ENCODE measurements around the gene KRT23. TPM values are rescaled to one million over a fixed set of nuclear protein-coding genes. Genes with fewer than 3 reads are reported as not detected.

KRT23 gene
- total and polyA plus RNA-seq, 2 experiments from 2014 or later, result not detected

GRCh38 chr17:40951011-40951622, 13.7 kb upstream of the KRT23 start:
- DNase-seq (ENCODE audit: low read depth in 1 of 2, low spot score in 1 of 2), result no peak
- no peaks in the 10 kb centered on the region for H3K9me3 ChIP-seq (ENCODE audit: low read depth)

GRCh38 chr17:40950176-40950575, 12.7 kb upstream of the KRT23 start:
- H3K27me3 ChIP-seq, result no peaks in the 10 kb centered on the region
- H3K4me3 ChIP-seq, result no peak overlapping the region
- H3K4me1 ChIP-seq (ENCODE audit: low read depth), result no peaks in the 10 kb centered on the region
- TF ChIP-seq CTCF (IDR thresholded peaks at IDR 0.05; ENCODE audit: low read depth, low read length), result no peak
- no peaks in the 10 kb centered on the region for H3K36me3 ChIP-seq
- H3K27ac ChIP-seq, result no peak overlapping the region
- no peak for DNase-seq (ENCODE audit: low read depth in 1 of 2, low spot score in 1 of 2)
- H3K9me3 ChIP-seq (ENCODE audit: low read depth), result no peaks in the 10 kb centered on the region

More at GRCh38 chr17:40951011-40951622, 13.7 kb upstream of the KRT23 start:
- Histone ChIP-seq H3K4me3 (no peak overlapping the region), H3K27me3 (no peaks in the 10 kb centered on the region), H3K4me1 (ENCODE audit: low read depth) (no peaks in the 10 kb centered on the region), H3K36me3 (no peaks in the 10 kb centered on the region), H3K27ac (no peak overlapping the region)
- no peak for TF ChIP-seq CTCF (IDR thresholded peaks at IDR 0.05; ENCODE audit: low read depth, low read length)

- peak in 1 of 2 donors; percentile 26 for DNase-seq (ENCODE audit: low read depth in 1 of 2, low spot score in 1 of 2)
- no peaks in the 10 kb centered on the region for H3K27me3 ChIP-seq
- H3K27ac ChIP-seq, result no peak overlapping the region
- no peaks in the 10 kb centered on the region for H3K4me1 ChIP-seq (ENCODE audit: low read depth)
- no peaks in the 10 kb centered on the region for H3K9me3 ChIP-seq (ENCODE audit: low read depth)
- TF ChIP-seq CTCF (IDR thresholded peaks at IDR 0.05; ENCODE audit: low read depth, low read length), result no peak
- H3K36me3 ChIP-seq, result no peaks in the 10 kb centered on the region
- H3K4me3 ChIP-seq, result no peak overlapping the region
Observed at GRCh38 chr17:40949418-40949817, 12.0 kb upstream of the KRT23 start.

- no peaks in the 10 kb centered on the region for H3K36me3 ChIP-seq
- H3K27me3 ChIP-seq, result no peaks in the 10 kb centered on the region
- no peak for DNase-seq (ENCODE audit: low read depth in 1 of 2, low spot score in 1 of 2)
- H3K27ac ChIP-seq, result no peak overlapping the region
- TF ChIP-seq CTCF (IDR thresholded peaks at IDR 0.05; ENCODE audit: low read depth, low read length), result no peak
- H3K4me1 ChIP-seq (ENCODE audit: low read depth), result no peaks in the 10 kb centered on the region
- no peaks in the 10 kb centered on the region for H3K9me3 ChIP-seq (ENCODE audit: low read depth)
- no peak overlapping the region for H3K4me3 ChIP-seq
Observed at GRCh38 chr17:40947929-40948328, 10.5 kb upstream of the KRT23 start.

- no peak for DNase-seq (ENCODE audit: low read depth in 1 of 2, low spot score in 1 of 2)
- peaks cover 2% of the 10 kb centered on the region for H3K27me3 ChIP-seq
- no peak overlapping the region for H3K4me3 ChIP-seq
- no peaks in the 10 kb centered on the region for H3K4me1 ChIP-seq (ENCODE audit: low read depth)
- H3K36me3 ChIP-seq, result no peaks in the 10 kb centered on the region
- H3K27ac ChIP-seq, result no peak overlapping the region
- H3K9me3 ChIP-seq (ENCODE audit: low read depth), result no peaks in the 10 kb centered on the region
- TF ChIP-seq CTCF (IDR thresholded peaks at IDR 0.05; ENCODE audit: low read depth, low read length), result no peak
Observed at GRCh38 chr17:40945414-40945813, 8.0 kb upstream of the KRT23 start.
